ENCODE measurements around the gene SLC16A2. TPM values are rescaled to one million over a fixed set of nuclear protein-coding genes. Genes with fewer than 3 reads are reported as not detected.
"Not testable (repeated sequence)": the region's sequence is repeated elsewhere in the genome, so short reads cannot be mapped to it uniquely, and the experiment has no call there.

SLC16A2 gene
- total RNA-seq, 1 donor from 2014 or later, result 12.5 TPM

GRCh38 chrX:74454233-74454632, 32.9 kb downstream of the SLC16A2 start:
- not testable (repeated sequence) for H3K4me3 ChIP-seq (ENCODE audit: low read length in 3 of 3); H3K27ac ChIP-seq (ENCODE audit: low read depth, low read length); H3K27me3 ChIP-seq (ENCODE audit: control insufficient read depth in 3 of 3, insufficient read depth in 3 of 3, low read length in 3 of 3)

GRCh38 chrX:74458736-74459135, 37.4 kb downstream of the SLC16A2 start:
- no peaks in the 10 kb centered on the region for H3K4me1 ChIP-seq (ENCODE audit: control insufficient read depth in 3 of 3, insufficient read depth in 3 of 3, low read length in 3 of 3)
- H3K9ac ChIP-seq (ENCODE audit: low read depth in 1 of 3, low read length in 3 of 3), result no peak overlapping the region
- H3K27me3 ChIP-seq (ENCODE audit: control insufficient read depth in 3 of 3, insufficient read depth in 3 of 3, low read length in 3 of 3), result peaks cover 0 to 6% (median 0%) of the 10 kb centered on the region in 3 donors
- H3K27ac ChIP-seq (ENCODE audit: low read depth, low read length), result no peak overlapping the region
- H3K9me3 ChIP-seq (ENCODE audit: control insufficient read depth in 3 of 3, low read length in 3 of 3), result no peaks in the 10 kb centered on the region
- no peaks in the 10 kb centered on the region for H3K36me3 ChIP-seq (ENCODE audit: control insufficient read depth in 3 of 3, insufficient read depth in 3 of 3, low read length in 3 of 3)
- H3K4me3 ChIP-seq (ENCODE audit: low read length in 3 of 3), result no peak overlapping the region

More at GRCh38 chrX:74454233-74454632, 32.9 kb downstream of the SLC16A2 start:
- not testable (repeated sequence) for H3K9ac ChIP-seq (ENCODE audit: low read depth in 1 of 3, low read length in 3 of 3); H3K4me1 ChIP-seq (ENCODE audit: control insufficient read depth in 3 of 3, insufficient read depth in 3 of 3, low read length in 3 of 3); H3K9me3 ChIP-seq (ENCODE audit: control insufficient read depth in 3 of 3, low read length in 3 of 3); H3K36me3 ChIP-seq (ENCODE audit: control insufficient read depth in 3 of 3, insufficient read depth in 3 of 3, low read length in 3 of 3)

- H3K27me3 ChIP-seq (ENCODE audit: control insufficient read depth in 3 of 3, insufficient read depth in 3 of 3, low read length in 3 of 3), result peaks cover 0 to 6% (median 0%) of the 10 kb centered on the region in 3 donors
- no peak overlapping the region for H3K9ac ChIP-seq (ENCODE audit: low read depth in 1 of 3, low read length in 3 of 3)
- H3K9me3 ChIP-seq (ENCODE audit: control insufficient read depth in 3 of 3, low read length in 3 of 3), result no peaks in the 10 kb centered on the region
- H3K4me3 ChIP-seq (ENCODE audit: low read length in 3 of 3), result no peak overlapping the region
- H3K4me1 ChIP-seq (ENCODE audit: control insufficient read depth in 3 of 3, insufficient read depth in 3 of 3, low read length in 3 of 3), result no peaks in the 10 kb centered on the region
- H3K36me3 ChIP-seq (ENCODE audit: control insufficient read depth in 3 of 3, insufficient read depth in 3 of 3, low read length in 3 of 3), result no peaks in the 10 kb centered on the region
- H3K27ac ChIP-seq (ENCODE audit: low read depth, low read length), result no peak overlapping the region
These were observed 40.1 kb downstream of the SLC16A2 start for GRCh38 chrX:74461384-74461783.

- Histone ChIP-seq H3K9me3 (ENCODE audit: control insufficient read depth in 3 of 3, low read length in 3 of 3) (no peaks in the 10 kb centered on the region), H3K9ac (ENCODE audit: low read depth in 1 of 3, low read length in 3 of 3) (no peak overlapping the region), H3K4me1 (ENCODE audit: control insufficient read depth in 3 of 3, insufficient read depth in 3 of 3, low read length in 3 of 3) (no peaks in the 10 kb centered on the region), H3K36me3 (ENCODE audit: control insufficient read depth in 3 of 3, insufficient read depth in 3 of 3, low read length in 3 of 3) (no peaks in the 10 kb centered on the region), H3K27ac (ENCODE audit: low read depth, low read length) (no peak overlapping the region), H3K27me3 (ENCODE audit: control insufficient read depth in 3 of 3, insufficient read depth in 3 of 3, low read length in 3 of 3) (peaks cover 0 to under 1% (median 0%) of the 10 kb centered on the region in 3 donors), H3K4me3 (ENCODE audit: low read length in 3 of 3) (no peak overlapping the region)
These were observed 43.4 kb downstream of the SLC16A2 start for GRCh38 chrX:74464722-74465121.

- H3K27me3 ChIP-seq (ENCODE audit: control insufficient read depth in 3 of 3, insufficient read depth in 3 of 3, low read length in 3 of 3), result no peaks in the 10 kb centered on the region
- no peak overlapping the region for H3K4me3 ChIP-seq (ENCODE audit: low read length in 3 of 3)
- no peaks in the 10 kb centered on the region for H3K36me3 ChIP-seq (ENCODE audit: control insufficient read depth in 3 of 3, insufficient read depth in 3 of 3, low read length in 3 of 3)
- H3K9me3 ChIP-seq (ENCODE audit: control insufficient read depth in 3 of 3, low read length in 3 of 3), result no peaks in the 10 kb centered on the region
- no peaks in the 10 kb centered on the region for H3K4me1 ChIP-seq (ENCODE audit: control insufficient read depth in 3 of 3, insufficient read depth in 3 of 3, low read length in 3 of 3)
- H3K9ac ChIP-seq (ENCODE audit: low read depth in 1 of 3, low read length in 3 of 3), result no peak overlapping the region
- H3K27ac ChIP-seq (ENCODE audit: low read depth, low read length), result no peak overlapping the region
These were observed 44.1 kb downstream of the SLC16A2 start for GRCh38 chrX:74465424-74465823.

- Histone ChIP-seq H3K27ac (ENCODE audit: low read depth, low read length) (no peak overlapping the region), H3K4me1 (ENCODE audit: control insufficient read depth in 3 of 3, insufficient read depth in 3 of 3, low read length in 3 of 3) (no peaks in the 10 kb centered on the region), H3K36me3 (ENCODE audit: control insufficient read depth in 3 of 3, insufficient read depth in 3 of 3, low read length in 3 of 3) (no peaks in the 10 kb centered on the region), H3K9ac (ENCODE audit: low read depth in 1 of 3, low read length in 3 of 3) (no peak overlapping the region), H3K27me3 (ENCODE audit: control insufficient read depth in 3 of 3, insufficient read depth in 3 of 3, low read length in 3 of 3) (no peaks in the 10 kb centered on the region), H3K9me3 (ENCODE audit: control insufficient read depth in 3 of 3, low read length in 3 of 3) (no peaks in the 10 kb centered on the region), H3K4me3 (ENCODE audit: low read length in 3 of 3) (no peak overlapping the region)
These were observed 46.4 kb downstream of the SLC16A2 start for GRCh38 chrX:74467656-74468055.

GRCh38 chrX:74473116-74473515, 51.8 kb downstream of the SLC16A2 start:
- not testable (repeated sequence) for H3K9ac ChIP-seq (ENCODE audit: low read depth in 1 of 3, low read length in 3 of 3)

GRCh38 chrX:74490247-74490646, 69.0 kb downstream of the SLC16A2 start:
- Histone ChIP-seq H3K27me3 (ENCODE audit: control insufficient read depth in 3 of 3, insufficient read depth in 3 of 3, low read length in 3 of 3) (no peaks in the 10 kb centered on the region), H3K4me3 (ENCODE audit: low read length in 3 of 3) (no peak overlapping the region), H3K27ac (ENCODE audit: low read depth, low read length) (no peak overlapping the region), H3K4me1 (ENCODE audit: control insufficient read depth in 3 of 3, insufficient read depth in 3 of 3, low read length in 3 of 3) (no peaks in the 10 kb centered on the region), H3K9me3 (ENCODE audit: control insufficient read depth in 3 of 3, low read length in 3 of 3) (no peaks in the 10 kb centered on the region), H3K36me3 (ENCODE audit: control insufficient read depth in 3 of 3, insufficient read depth in 3 of 3, low read length in 3 of 3) (no peaks in the 10 kb centered on the region), H3K9ac (ENCODE audit: low read depth in 1 of 3, low read length in 3 of 3) (no peak overlapping the region)

More at GRCh38 chrX:74473116-74473515, 51.8 kb downstream of the SLC16A2 start:
- not testable (repeated sequence) for H3K4me1 ChIP-seq (ENCODE audit: control insufficient read depth in 3 of 3, insufficient read depth in 3 of 3, low read length in 3 of 3); H3K36me3 ChIP-seq (ENCODE audit: control insufficient read depth in 3 of 3, insufficient read depth in 3 of 3, low read length in 3 of 3); H3K27me3 ChIP-seq (ENCODE audit: control insufficient read depth in 3 of 3, insufficient read depth in 3 of 3, low read length in 3 of 3); H3K27ac ChIP-seq (ENCODE audit: low read depth, low read length); H3K9me3 ChIP-seq (ENCODE audit: control insufficient read depth in 3 of 3, low read length in 3 of 3); H3K4me3 ChIP-seq (ENCODE audit: low read length in 3 of 3)

- H3K4me1 ChIP-seq (ENCODE audit: control insufficient read depth in 3 of 3, insufficient read depth in 3 of 3, low read length in 3 of 3), result no peaks in the 10 kb centered on the region
- H3K4me3 ChIP-seq (ENCODE audit: low read length in 3 of 3), result no peak overlapping the region
- H3K27me3 ChIP-seq (ENCODE audit: control insufficient read depth in 3 of 3, insufficient read depth in 3 of 3, low read length in 3 of 3), result peaks cover 0 to 2% (median 0%) of the 10 kb centered on the region in 3 donors
- no peak overlapping the region for H3K27ac ChIP-seq (ENCODE audit: low read depth, low read length)
- H3K9ac ChIP-seq (ENCODE audit: low read depth in 1 of 3, low read length in 3 of 3), result no peak overlapping the region
- H3K9me3 ChIP-seq (ENCODE audit: control insufficient read depth in 3 of 3, low read length in 3 of 3), result no peaks in the 10 kb centered on the region
- H3K36me3 ChIP-seq (ENCODE audit: control insufficient read depth in 3 of 3, insufficient read depth in 3 of 3, low read length in 3 of 3), result no peaks in the 10 kb centered on the region
These were observed 71.5 kb downstream of the SLC16A2 start for GRCh38 chrX:74492720-74493201.

GRCh38 chrX:74493806-74494205, 72.5 kb downstream of the SLC16A2 start:
- no peak overlapping the region for H3K27ac ChIP-seq (ENCODE audit: low read depth, low read length)
- no peak overlapping the region for H3K4me3 ChIP-seq (ENCODE audit: low read length in 3 of 3)
- H3K4me1 ChIP-seq (ENCODE audit: control insufficient read depth in 3 of 3, insufficient read depth in 3 of 3, low read length in 3 of 3), result no peaks in the 10 kb centered on the region
- H3K9ac ChIP-seq (ENCODE audit: low read depth in 1 of 3, low read length in 3 of 3), result no peak overlapping the region
- H3K9me3 ChIP-seq (ENCODE audit: control insufficient read depth in 3 of 3, low read length in 3 of 3), result no peaks in the 10 kb centered on the region
- H3K36me3 ChIP-seq (ENCODE audit: control insufficient read depth in 3 of 3, insufficient read depth in 3 of 3, low read length in 3 of 3), result no peaks in the 10 kb centered on the region
- peaks cover 0 to 2% (median 0%) of the 10 kb centered on the region in 3 donors for H3K27me3 ChIP-seq (ENCODE audit: control insufficient read depth in 3 of 3, insufficient read depth in 3 of 3, low read length in 3 of 3)
